ENCODE results near the gene DPYD.

The DPYD gene

GRCh38 chr1:97646071-97646470 lies 274.8 kb downstream of the DPYD start:
- Histone ChIP-seq H3K4me3 (ENCODE audit: insufficient read depth, low read length, poor library complexity, severe bottlenecking) (no peak overlapping the region), H3K4me2 (ENCODE audit: low read depth, low read length, poor library complexity, severe bottlenecking) (no peak overlapping the region), H3K9ac (ENCODE audit: low read length) (no peak overlapping the region), H3K27me3 (ENCODE audit: low read length) (no peaks in the 10 kb centered on the region), H3K36me3 (ENCODE audit: low read length) (no peaks in the 10 kb centered on the region), H3K9me2 (replicated peaks; ENCODE audit: insufficient read depth, low read length) (no peaks in the 10 kb centered on the region), H4K20me1 (ENCODE audit: low read depth, low read length) (no peaks in the 10 kb centered on the region), H3K27ac (ENCODE audit: low read depth, low read length) (no peak overlapping the region), H3K9me3 (ENCODE audit: insufficient read depth, low read length) (peaks cover 3% of the 10 kb centered on the region; the same call in 1 of the 2 replicates), H2AFZ (ENCODE audit: low read depth, low read length, severe bottlenecking) (no peak overlapping the region), H3F3A (ENCODE audit: insufficient read depth) (no peaks in the 10 kb centered on the region), H3K79me2 (ENCODE audit: insufficient read depth, low read length) (no peaks in the 10 kb centered on the region)
- TF ChIP-seq EZH2phosphoT487 (conservative IDR thresholded peaks at IDR 0.05; ENCODE audit: low read length): no peak
- TF ChIP-seq CTCF (IDR thresholded peaks at IDR 0.05; ENCODE audit: insufficient read depth, low read length, poor library complexity, severe bottlenecking): no peak

DNA sequence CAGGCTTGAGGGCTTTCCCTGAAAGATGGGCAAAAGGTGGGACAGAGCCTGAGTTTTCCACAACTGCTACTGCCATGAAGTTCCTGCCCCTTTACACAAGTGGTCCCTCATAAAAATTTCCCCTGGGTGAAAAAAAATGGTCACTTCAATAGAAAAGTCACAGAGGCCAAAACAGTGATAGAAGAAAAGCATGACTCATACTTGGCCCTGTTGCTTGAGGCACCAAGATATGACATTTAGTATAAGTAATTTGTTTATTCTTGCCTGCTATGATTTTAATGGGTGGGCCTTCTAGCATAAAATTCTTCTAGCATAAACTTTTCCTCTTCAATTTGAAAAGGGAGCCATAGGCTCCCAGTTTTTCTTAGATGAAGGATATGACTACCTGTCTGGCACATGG lies 280.2 kb downstream of the DPYD start:
- H3K27ac ChIP-seq (ENCODE audit: low read depth, low read length): no peak overlapping the region
- no peaks in the 10 kb centered on the region for H3F3A ChIP-seq (ENCODE audit: insufficient read depth)
- H3K36me3 ChIP-seq (ENCODE audit: low read length): no peaks in the 10 kb centered on the region
- TF ChIP-seq EZH2phosphoT487 (conservative IDR thresholded peaks at IDR 0.05; ENCODE audit: low read length): no peak
- TF ChIP-seq CTCF (IDR thresholded peaks at IDR 0.05; ENCODE audit: insufficient read depth, low read length, poor library complexity, severe bottlenecking): no peak
- no peak overlapping the region for H2AFZ ChIP-seq (ENCODE audit: low read depth, low read length, severe bottlenecking)
- no peaks in the 10 kb centered on the region for H3K79me2 ChIP-seq (ENCODE audit: insufficient read depth, low read length)
- no peak overlapping the region for H3K4me3 ChIP-seq (ENCODE audit: insufficient read depth, low read length, poor library complexity, severe bottlenecking)
- no peaks in the 10 kb centered on the region for H3K9me3 ChIP-seq (ENCODE audit: insufficient read depth, low read length)
- H3K4me2 ChIP-seq (ENCODE audit: low read depth, low read length, poor library complexity, severe bottlenecking): no peak overlapping the region
- H3K9me2 ChIP-seq (replicated peaks; ENCODE audit: insufficient read depth, low read length): no peaks in the 10 kb centered on the region
- no peaks in the 10 kb centered on the region for H3K27me3 ChIP-seq (ENCODE audit: low read length)
- no peak overlapping the region for H3K9ac ChIP-seq (ENCODE audit: low read length)
- H4K20me1 ChIP-seq (ENCODE audit: low read depth, low read length): no peaks in the 10 kb centered on the region

DNA sequence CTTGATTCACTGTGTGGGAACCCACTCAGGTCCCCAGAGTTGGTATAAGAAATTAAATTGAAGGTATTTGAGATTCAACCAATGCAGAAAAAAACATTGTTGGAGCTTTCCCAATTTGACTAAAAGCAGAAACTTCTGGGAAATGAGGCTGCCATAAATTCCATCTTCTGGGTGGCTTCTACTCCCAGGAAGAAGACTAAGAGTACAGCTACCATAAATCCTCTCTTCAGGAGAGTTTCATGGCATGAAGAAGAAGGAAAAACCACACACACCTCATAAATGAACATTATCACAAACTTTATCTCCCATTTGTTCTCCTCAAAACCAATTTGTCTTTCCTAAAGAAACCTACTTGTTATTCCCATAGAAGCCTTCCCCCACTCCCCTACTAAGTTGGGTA lies 283.9 kb downstream of the DPYD start:
- H3K9me3 ChIP-seq (ENCODE audit: insufficient read depth, low read length): no peaks in the 10 kb centered on the region

More for the DNA sequence above, 283.9 kb downstream of the DPYD start:
- H3K27ac ChIP-seq (ENCODE audit: low read depth, low read length): no peak overlapping the region
- no peaks in the 10 kb centered on the region for H3K9me2 ChIP-seq (replicated peaks; ENCODE audit: insufficient read depth, low read length)
- no peak overlapping the region for H3K4me3 ChIP-seq (ENCODE audit: insufficient read depth, low read length, poor library complexity, severe bottlenecking)
- H3K36me3 ChIP-seq (ENCODE audit: low read length): no peaks in the 10 kb centered on the region
- no peak overlapping the region for H3K9ac ChIP-seq (ENCODE audit: low read length)
- no peaks in the 10 kb centered on the region for H3K27me3 ChIP-seq (ENCODE audit: low read length)
- no peaks in the 10 kb centered on the region for H3K79me2 ChIP-seq (ENCODE audit: insufficient read depth, low read length)
- H2AFZ ChIP-seq (ENCODE audit: low read depth, low read length, severe bottlenecking): no peak overlapping the region
- TF ChIP-seq EZH2phosphoT487 (conservative IDR thresholded peaks at IDR 0.05; ENCODE audit: low read length) (no peak), CTCF (IDR thresholded peaks at IDR 0.05; ENCODE audit: insufficient read depth, low read length, poor library complexity, severe bottlenecking) (no peak)
- H3F3A ChIP-seq (ENCODE audit: insufficient read depth): no peaks in the 10 kb centered on the region
- no peak overlapping the region for H3K4me2 ChIP-seq (ENCODE audit: low read depth, low read length, poor library complexity, severe bottlenecking)
- no peaks in the 10 kb centered on the region for H4K20me1 ChIP-seq (ENCODE audit: low read depth, low read length)

Measured in SU-DHL-6 (cell line).